GM12878 (cell line): ENCODE results near the gene GET3. TPM values are rescaled to one million over a fixed set of nuclear protein-coding genes. Genes with fewer than 3 reads are reported as not detected.
"Not testable (repeated sequence)": the region's sequence is repeated elsewhere in the genome, so short reads cannot be mapped to it uniquely, and the experiment has no call there.

Source experiments
- ATAC-seq: fragments of 200-7000 bp; cut with Tn5 transposase; 3 replicates; pipeline ENCODE4 v1.9.1; 2020; ENCODE audit warnings: mild to moderate bottlenecking, moderate library complexity
- BruUV-seq: library from RNA; stranded (reverse); fragments of 400-500 nt; replicated peaks from 2 replicates; lab custom pipeline; 2021; lab: Mats Ljungman, UMichigan
- CTCF ChIA-PET: fragments of 300-600 bp; sonication (Branson Sonifier 250); formaldehyde crosslinking; extraction: SDS; loops from one replicate; lab custom pipeline; 2021; ENCODE audit warnings: inconsistent platforms; lab: Yijun Ruan, JAX
- POLR2A ChIA-PET: fragments of 350-600 bp; formaldehyde crosslinking; extraction: SDS; loops from one replicate; lab custom pipeline; 2021; ENCODE audit warnings: inconsistent platforms; lab: Charles Lee
- RAD21 ChIA-PET: fragments of 300-600 bp; sonication (Branson Sonifier 250); formaldehyde crosslinking; loops from one replicate; lab custom pipeline; 2023; ENCODE audit warnings: antibody characterized with exemption; ENCODE audit not compliant: unreplicated experiment; lab: Charles Lee
- SMC1A ChIA-PET: fragments of 300-600 bp; sonication (Branson Sonifier 250); formaldehyde crosslinking; loops from one replicate; lab custom pipeline; 2023; ENCODE audit not compliant: unreplicated experiment, uncharacterized antibody; lab: Charles Lee
- DNase-seq: peaks from one replicate; pipeline ENCODE4 v3.0.0-alpha.2; 2011; ENCODE audit warnings: low read depth, low spot score
- FAIRE-seq: peaks from 3 replicates; lab custom pipeline; 2011; peaks lifted over from hg19 to GRCh38; lab: Jason Lieb, UNC
- H2AFZ ChIP-seq: 2 replicates; pipeline ENCODE4 v1.6.0; 2011; ENCODE audit warnings: low read depth, low read length, control low read depth; ENCODE audit not compliant: control insufficient read depth
- H3K27ac ChIP-seq: 2 replicates; pipeline ENCODE4 v1.5.1; 2011; ENCODE audit warnings: control low read depth; ENCODE audit not compliant: control insufficient read depth, insufficient read depth
- H3K27me3 ChIP-seq, 2 experiments: replicated peaks in 1 of 2; 2 replicates each; pipeline versions ENCODE4 v1.6.0 to v1.6.1; 2011; ENCODE audit warnings: low read length in 1 of 2; ENCODE audit not compliant: control insufficient read depth in 2 of 2, insufficient read depth in 2 of 2
- H3K36me3 ChIP-seq, 2 experiments: 2 replicates each; pipeline ENCODE4 v1.5.1; 2011; ENCODE audit warnings: low read length in 1 of 2; ENCODE audit not compliant: control insufficient read depth in 2 of 2, insufficient read depth in 2 of 2
- H3K4me1 ChIP-seq: 2 replicates; pipeline ENCODE4 v1.6.1; 2011; ENCODE audit warnings: mild to moderate bottlenecking, low read length, moderate library complexity, mixed read lengths; ENCODE audit not compliant: control insufficient read depth, insufficient read depth
- H3K4me2 ChIP-seq: 2 replicates; pipeline ENCODE4 v1.6.0; 2011; ENCODE audit warnings: control low read depth; ENCODE audit not compliant: control insufficient read depth, insufficient read depth
- H3K4me3 ChIP-seq: fragments of 200-600 bp; sonication (generic); 2 replicates; pipeline ENCODE4 v1.5.1; 2016
- H3K79me2 ChIP-seq: 2 replicates; pipeline ENCODE4 v1.6.0; 2011; ENCODE audit warnings: low read length; ENCODE audit not compliant: control insufficient read depth, insufficient read depth
- H3K9ac ChIP-seq: 2 replicates; pipeline ENCODE4 v1.8.0; 2011; ENCODE audit warnings: low read length, control low read depth, mixed read lengths; ENCODE audit not compliant: control insufficient read depth, insufficient read depth
- H3K9me3 ChIP-seq: replicated peaks from 3 replicates; pipeline ENCODE4 v1.5.1; 2011; ENCODE audit warnings: mild to moderate bottlenecking, low read length; ENCODE audit not compliant: control insufficient read depth, insufficient read depth
- H4K20me1 ChIP-seq: 2 replicates; pipeline ENCODE4 v1.6.0; 2011; ENCODE audit not compliant: control insufficient read depth, insufficient read depth
- ZBTB33 ChIP-seq: fragments of 450-650 bp; IDR thresholded peaks from 2 replicates; pipeline ENCODE4 v1.6.1; 2017; ENCODE audit warnings: mild to moderate bottlenecking
- WGBS: methylation state at CpG from one replicate; pipeline ENCODE4 v1.1.6; 2016; ENCODE audit warnings: low lambda C conversion rate; ENCODE audit not compliant: insufficient replicate concordance, insufficient coverage; ENCODE audit errors: missing lambda C conversion rate; 5-methylcytosine and 5-hydroxymethylcytosine counted together
- in situ Hi-C: fragments of 300-500 bp; cut with MboI; formaldehyde crosslinking; loops from 9 replicates; pipeline ENCODE4 v1.14.3; 2018; ENCODE audit warnings: mixed read lengths
- intact Hi-C: fragments of 100-400 bp; cut with micrococcal nuclease; formaldehyde crosslinking; loops from one replicate; pipeline ENCODE4 v1.14.2; 2022; ENCODE audit not compliant: unreplicated experiment
- polyA plus RNA-seq, 11 experiments: library from polyadenylated mRNA; depleted of rRNA in 4 of 11; unstranded in 6 of 11; stranded (reverse) in 5 of 11; fragments of >200 nt; fragmentation: Nextera tagmentation in 4 of 11; fragmentation: Illumina TruSeq in 1 of 11; extraction: Ambion mirVana in 4 of 11; extraction: Trizol in 1 of 11; gene quantifications; 1 replicate in 1 of 11; 2 replicates in 10 of 11; pipeline versions ENCODE4 v1.2.1 to v1.2.3, GENCODE V29; 2011 to 2016; ENCODE audit warnings: inconsistent platforms in 2 of 11, missing spikeins in 2 of 11, low read depth in 1 of 11
- total RNA-seq, 4 experiments: library from RNA; depleted of rRNA in 3 of 4; stranded (reverse); fragments of >200 nt in 3 of 4; fragmentation: Illumina TruSeq in 1 of 4; extraction: Trizol in 1 of 4; gene quantifications; 2 replicates each; pipeline versions ENCODE4 v1.2.1 to v1.2.3, GENCODE V29; 2013 to 2021

GET3 gene
- total and polyA plus RNA-seq, 10 of the 15 experiments (the other 5 are each of a cell fraction or from before 2014, with no cell fraction given): 14.5 to 144 (median 97.2) TPM

DNA sequence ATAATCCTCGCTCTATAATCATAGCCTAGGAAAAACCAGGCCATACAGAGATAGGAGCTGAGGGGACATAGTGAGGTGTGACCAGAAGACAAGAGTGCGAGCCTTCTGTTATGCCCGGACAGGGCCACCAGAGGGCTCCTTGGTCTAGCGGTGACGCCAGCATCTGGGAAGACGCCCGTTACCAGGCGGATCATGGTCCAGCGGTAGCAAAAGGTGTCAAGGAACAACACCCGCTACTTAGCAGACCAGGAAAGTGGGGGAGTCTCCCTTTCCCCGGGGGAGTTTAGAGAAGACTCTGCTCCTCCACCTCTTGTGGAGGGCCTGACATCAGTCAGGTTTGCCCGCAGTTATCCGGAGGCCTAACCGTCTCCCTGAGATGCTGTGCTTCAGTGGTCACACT lies 25.2 kb upstream of the GET3 start:
- POLR2A ChIA-PET: interaction anchor here (0.6 kb wide), 1 partner anchor 40 kb away, joined by 5 read pairs; no protein-coding TSS in a partner anchor
- not testable (repeated sequence) for BruUV-seq, ATAC-seq

DNA sequence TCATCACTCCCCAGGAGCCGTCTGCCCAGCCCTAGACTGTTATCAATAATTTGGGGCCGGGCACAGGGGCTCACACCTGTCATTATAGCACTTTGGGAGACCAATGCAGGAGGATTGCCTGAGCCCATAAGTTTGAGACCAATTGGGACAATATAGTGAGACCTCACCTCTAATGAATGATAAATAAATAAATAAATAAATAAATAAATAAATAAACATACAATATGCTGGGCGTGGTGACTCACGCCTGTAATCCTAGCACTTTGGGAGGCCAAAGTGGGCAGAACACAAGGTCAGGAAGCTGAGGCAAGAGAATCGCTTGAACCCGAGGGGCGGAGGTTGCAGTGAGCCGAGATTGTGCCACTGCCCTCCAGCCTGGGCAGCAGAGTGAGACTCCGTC lies 24.0 kb upstream of the GET3 start:
- H3K9me3 ChIP-seq, H3K27me3 ChIP-seq, BruUV-seq, H3K79me2 ChIP-seq, H3K27ac ChIP-seq, H3K9ac ChIP-seq, intact Hi-C loops, ATAC-seq, DNase-seq, H4K20me1 ChIP-seq, FAIRE-seq, H3K4me1 ChIP-seq, SMC1A ChIA-PET, in situ Hi-C loops, H2AFZ ChIP-seq, POLR2A ChIA-PET, H3K4me2 ChIP-seq, H3K4me3 ChIP-seq: not testable (repeated sequence)
- peaks cover 26 to 31% of the 10 kb centered on the region in 2 experiments for H3K36me3 ChIP-seq
- CTCF ChIA-PET: interaction anchor here (0.7 to 1.1 kb wide), 2 partner anchors 45 to 218 kb away, joined by 3 to 4 read pairs; no protein-coding TSS in a partner anchor
- WGBS: 97% methylated on average over 9 of the region's 9 CpGs
- RAD21 ChIA-PET: interaction anchor here (0.9 kb wide), 1 partner anchor 11 kb away, joined by 3 read pairs; the partner anchor contains the start of gene TNPO2

More for the DNA sequence above, 25.2 kb upstream of the GET3 start:
- RAD21 ChIA-PET, SMC1A ChIA-PET, intact Hi-C loops, CTCF ChIA-PET, H3K79me2 ChIP-seq, H3K9me3 ChIP-seq, H3K4me1 ChIP-seq, FAIRE-seq, H3K27me3 ChIP-seq, H3K4me3 ChIP-seq, H3K27ac ChIP-seq, H2AFZ ChIP-seq, H3K4me2 ChIP-seq, in situ Hi-C loops, H3K9ac ChIP-seq, H4K20me1 ChIP-seq, DNase-seq: not testable (repeated sequence)
- 61% methylated on average over 11 of the region's 14 CpGs for WGBS
- TF ChIP-seq ZBTB33: peak; percentile 99
- peaks cover 26 to 31% of the 10 kb centered on the region in 2 experiments for H3K36me3 ChIP-seq
